ENCODE results near the gene FCGR3A. TPM values are rescaled to one million over a fixed set of nuclear protein-coding genes. Genes with fewer than 3 reads are reported as not detected.

FCGR3A gene
- total and polyA plus RNA-seq, 2 of the 8 experiments (the other 6 are each of a cell fraction or from before 2014, with no cell fraction given), result not detected

DNA sequence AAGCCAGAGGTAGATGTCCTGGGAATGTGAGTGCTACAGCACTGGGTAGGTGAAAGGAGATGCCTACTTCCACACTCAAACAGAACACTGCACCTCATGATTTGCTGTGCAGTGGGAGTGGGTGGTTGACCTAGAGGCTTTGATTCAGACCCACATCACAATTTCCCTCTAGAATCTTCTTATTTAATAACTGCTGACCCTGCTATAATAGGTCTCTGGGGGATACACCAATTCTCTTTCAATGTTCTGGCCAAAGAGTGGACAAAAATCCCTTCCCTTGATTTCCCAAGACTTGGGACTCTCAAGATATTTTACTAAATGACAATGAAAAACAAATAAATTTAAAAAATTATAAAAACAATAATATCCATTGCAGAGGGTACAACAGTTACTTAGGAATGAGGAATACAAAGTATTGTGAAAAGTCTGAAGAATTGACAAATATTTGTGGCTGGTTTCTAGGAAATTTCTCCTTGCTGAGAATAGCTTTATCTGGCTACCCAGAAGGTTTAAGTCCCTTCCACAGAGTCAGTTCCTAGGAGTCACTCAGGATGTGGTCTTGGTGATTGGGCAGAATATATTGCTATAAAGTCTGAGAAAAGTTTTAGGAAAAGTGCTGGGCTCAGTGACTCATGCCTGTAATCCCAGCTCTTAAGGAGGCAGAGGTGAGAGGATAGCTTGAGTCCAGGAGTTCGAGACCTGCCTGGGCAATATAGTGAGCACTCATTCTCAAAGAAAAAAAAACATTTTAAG lies 46.8 kb downstream of the FCGR3A start (continued):
- TF ChIP-seq KDM1A (IDR thresholded peaks at IDR 0.05; ENCODE audit: borderline replicate concordance, low read length), result no peak
- TF ChIP-seq BCL11A (IDR thresholded peaks at IDR 0.05; ENCODE audit: low read depth in 2 of 2, low read length in 2 of 2), result no peak
- no peak for TF ChIP-seq KDM5A (IDR thresholded peaks at IDR 0.05; ENCODE audit: low read length)
- TF ChIP-seq, protein P1, sequence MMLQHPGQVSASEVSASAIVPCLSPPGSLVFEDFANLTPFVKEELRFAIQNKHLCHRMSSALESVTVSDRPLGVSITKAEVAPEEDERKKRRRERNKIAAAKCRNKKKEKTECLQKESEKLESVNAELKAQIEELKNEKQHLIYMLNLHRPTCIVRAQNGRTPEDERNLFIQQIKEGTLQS (IDR thresholded peaks at IDR 0.05; ENCODE audit: insufficient read depth, low read depth, low read length), result no peak
- no peak for TF ChIP-seq ASH2L (IDR thresholded peaks at IDR 0.05; ENCODE audit: low read length)
- no peak for TF ChIP-seq POLR2A (IDR thresholded peaks at IDR 0.05; ENCODE audit: control extremely low read depth in 1 of 2, low read depth in 2 of 2, low read length in 2 of 2)
- TF ChIP-seq MAFK (IDR thresholded peaks at IDR 0.05; ENCODE audit: low read depth, low read length), result no peak
- no peak for TF ChIP-seq SIN3A (conservative IDR thresholded peaks at IDR 0.05 in 1 of 2, IDR thresholded peaks at IDR 0.05 in 1 of 2; ENCODE audit: low read depth in 1 of 2, low read length in 2 of 2)

Data from H1 (cell line).